CD4-positive, alpha-beta T cell treated with Interferon gamma for 1 hour (primary cell): ENCODE results near the gene POLD4.
A peak's percentile ranks its signal among the peaks of the same experiment; 100 is the strongest.

Experiments
- DNase-seq: peaks from one replicate; pipeline ENCODE4 v3.0.0-alpha.2; 2020

Gene POLD4

GRCh38 chr11:67387518-67387917, 34.2 kb upstream of the POLD4 start:
- DNase-seq, result no peak

GRCh38 chr11:67387069-67387468, 33.7 kb upstream of the POLD4 start:
- DNase-seq, result no peak

- DNase-seq, result no peak
These were observed 31.6 kb upstream of the POLD4 start for GRCh38 chr11:67384851-67385366.

DNA sequence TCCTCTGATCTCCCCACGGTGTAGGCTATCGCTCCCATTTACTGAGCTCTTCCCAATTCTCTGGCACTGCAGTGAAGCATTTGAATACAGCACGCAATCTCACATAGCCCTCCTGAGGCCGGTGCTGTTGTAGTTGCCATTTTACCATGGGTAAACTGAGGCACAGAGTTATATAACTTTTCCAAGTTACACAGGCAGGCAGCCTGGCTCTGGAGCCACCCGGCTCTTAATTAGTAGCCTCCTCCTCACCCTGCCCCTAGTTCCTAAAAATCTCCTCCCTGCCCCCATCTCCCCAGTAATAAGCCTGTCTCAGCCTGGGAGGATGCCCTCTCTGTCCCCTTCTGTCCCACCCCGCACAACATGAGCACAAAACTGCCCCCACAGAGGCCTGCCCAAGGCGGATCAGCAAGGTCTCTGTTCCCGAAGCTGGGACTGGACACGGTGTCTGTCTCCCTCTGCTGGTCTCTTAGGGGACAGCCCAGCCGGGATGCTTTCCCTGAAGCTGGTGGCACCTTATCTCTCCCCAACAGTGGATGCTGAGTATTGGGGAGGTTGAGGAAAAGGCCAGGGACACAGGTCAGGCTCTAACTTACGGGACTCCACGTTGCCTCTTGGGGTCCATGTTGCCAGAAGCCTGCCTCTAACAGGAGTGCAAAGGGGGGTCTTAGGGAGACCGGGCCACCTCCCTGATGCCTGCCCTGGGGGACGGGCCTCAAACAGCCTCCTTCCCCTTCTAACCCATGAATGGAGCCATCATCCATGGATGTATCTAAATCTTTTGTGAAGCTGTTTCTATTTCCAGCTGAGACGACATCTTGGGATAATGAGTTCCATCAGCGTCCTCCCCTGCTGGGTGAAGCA, 29.2 kb upstream of the POLD4 start:
- DNase-seq, result peak; percentile 81

DNA sequence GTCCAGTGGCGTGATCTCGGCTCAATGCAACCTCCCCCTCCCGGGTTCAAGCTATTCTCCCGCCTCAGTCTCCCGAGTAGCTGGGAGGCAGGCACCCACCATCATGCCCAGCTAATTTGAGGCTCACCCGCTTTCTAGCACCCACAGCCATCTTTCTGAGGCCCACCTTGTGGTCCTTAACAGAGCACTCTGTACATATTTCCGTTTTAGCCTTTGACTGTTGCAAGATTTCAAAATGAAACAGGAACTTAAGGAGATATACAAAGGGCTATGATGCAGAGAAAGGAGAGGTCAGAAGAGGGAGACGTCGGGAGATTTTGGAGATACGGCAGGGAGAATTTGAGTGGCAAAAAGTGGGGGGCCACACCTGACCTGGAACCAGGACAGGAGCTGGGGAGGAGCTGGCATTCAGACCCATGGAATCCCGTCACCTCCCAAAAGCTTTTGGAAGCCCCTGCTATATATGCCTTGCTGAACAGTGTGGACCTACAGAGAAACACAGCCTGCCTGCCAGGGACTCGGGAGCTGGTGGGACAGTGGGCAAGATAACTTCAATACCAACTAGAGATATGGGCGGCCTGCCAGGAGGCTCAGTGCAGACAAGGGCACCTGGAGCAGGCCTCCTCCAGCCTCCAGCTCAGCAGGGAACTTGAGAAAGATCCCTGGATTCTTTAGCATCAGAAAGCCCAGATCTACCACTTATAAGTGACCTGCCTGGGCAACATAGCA, 28.1 kb upstream of the POLD4 start:
- DNase-seq, result no peak

GRCh38 chr11:67379061-67380058, 26.0 kb upstream of the POLD4 start:
- DNase-seq, result no peak

DNA sequence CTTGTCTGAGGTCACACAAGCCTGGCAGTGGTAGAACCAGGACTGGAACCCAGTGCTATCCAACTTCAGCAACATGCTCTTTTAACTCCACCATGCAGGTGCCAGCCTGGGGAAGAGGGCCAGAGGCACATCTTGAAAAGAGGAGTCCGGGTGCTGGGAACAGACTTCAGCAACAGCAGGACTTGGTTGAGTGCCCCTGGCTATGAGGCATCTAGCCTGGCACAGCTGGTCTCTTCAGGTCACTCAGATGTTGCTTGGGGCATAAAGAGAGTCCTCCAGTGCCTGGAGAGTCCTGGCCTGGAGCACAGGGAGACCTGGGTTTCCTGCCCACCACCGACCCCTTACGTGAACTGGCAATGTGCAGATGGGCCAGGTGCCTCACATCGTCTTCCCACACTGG, 25.2 kb upstream of the POLD4 start:
- DNase-seq, result no peak

DNA sequence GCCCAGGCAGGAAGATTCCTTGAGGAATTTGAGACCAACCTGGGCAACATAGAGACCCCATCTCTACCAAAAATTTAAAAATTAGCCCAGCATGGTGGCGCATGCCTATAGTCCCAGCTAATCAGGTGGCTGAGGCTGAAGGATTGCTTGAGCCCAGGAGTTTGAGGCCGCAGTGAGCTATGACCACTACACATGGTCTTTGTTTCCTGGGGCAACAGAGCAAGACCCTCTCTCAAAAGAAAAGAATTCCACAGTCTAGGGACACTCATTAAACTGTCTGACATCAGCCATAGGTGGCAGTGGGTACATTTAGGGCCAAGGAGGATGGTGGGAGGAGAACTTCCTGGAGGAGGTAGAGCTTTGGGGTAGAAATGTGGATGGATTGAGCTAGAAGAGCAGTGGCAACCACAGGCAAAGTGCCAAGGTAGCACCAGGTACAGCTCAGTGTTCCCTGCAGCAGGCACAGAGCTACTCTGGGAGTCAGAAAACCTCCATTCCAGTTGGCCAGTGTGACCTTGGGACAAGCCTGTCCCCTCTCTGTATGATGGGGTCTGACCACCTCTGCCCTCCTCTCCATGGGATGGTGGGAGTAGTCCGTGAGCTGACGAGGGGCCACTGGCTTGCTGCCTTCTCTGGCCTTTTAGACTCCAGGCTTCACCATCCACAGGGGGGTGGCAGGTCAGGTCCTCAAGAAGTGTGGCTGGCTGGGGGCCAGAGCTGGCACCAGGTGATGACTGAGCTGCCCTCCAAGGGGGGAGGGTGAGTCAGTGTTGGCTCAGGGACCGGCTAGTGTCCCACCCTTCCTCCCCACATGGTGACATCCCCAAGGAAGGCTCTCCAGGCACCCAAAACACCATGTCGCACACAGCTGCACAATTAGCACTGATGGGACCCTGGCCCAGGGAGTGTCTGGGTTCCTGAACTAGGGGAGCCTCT, 23.8 kb upstream of the POLD4 start:
- DNase-seq, result no peak

- DNase-seq, result no peak
These were observed 22.9 kb upstream of the POLD4 start for GRCh38 chr11:67376063-67376820.

- no peak for DNase-seq
These were observed 22.1 kb upstream of the POLD4 start for GRCh38 chr11:67375320-67376055.

DNA sequence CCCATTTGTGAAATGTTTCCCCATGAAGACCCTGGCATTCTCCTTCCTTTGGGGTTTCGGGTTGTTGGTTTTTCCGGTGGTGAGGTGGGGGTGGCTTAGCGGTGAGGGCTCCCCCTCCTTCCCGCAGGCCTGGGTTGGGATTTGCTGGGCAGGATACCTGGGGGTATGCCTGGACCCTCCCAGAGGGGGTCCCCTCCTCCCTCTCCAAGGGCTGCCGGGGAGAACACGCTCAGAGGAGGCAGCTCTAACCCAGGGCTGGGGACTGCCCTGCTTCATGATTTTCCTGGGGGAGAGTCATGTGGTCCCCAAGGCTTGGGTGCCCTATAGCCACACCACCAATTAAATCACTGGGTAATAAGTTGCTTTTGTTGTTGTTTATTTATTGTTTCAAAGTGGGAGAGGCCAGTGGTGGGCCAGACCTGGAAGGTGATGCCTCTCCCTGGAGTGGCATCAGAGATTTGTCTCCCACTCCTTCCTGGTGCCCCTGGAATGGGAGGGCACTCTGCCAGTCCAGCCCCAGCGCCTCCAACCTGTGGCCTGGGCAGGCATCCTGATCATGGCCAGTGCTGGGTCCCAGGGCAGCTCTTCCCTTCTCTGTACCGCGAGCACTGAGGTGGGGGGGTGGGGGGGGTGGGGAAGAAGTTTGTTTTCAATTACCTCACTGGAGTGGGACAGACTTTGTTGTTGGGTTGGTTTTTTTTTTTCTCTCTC, 21.4 kb upstream of the POLD4 start:
- DNase-seq, result no peak

DNA sequence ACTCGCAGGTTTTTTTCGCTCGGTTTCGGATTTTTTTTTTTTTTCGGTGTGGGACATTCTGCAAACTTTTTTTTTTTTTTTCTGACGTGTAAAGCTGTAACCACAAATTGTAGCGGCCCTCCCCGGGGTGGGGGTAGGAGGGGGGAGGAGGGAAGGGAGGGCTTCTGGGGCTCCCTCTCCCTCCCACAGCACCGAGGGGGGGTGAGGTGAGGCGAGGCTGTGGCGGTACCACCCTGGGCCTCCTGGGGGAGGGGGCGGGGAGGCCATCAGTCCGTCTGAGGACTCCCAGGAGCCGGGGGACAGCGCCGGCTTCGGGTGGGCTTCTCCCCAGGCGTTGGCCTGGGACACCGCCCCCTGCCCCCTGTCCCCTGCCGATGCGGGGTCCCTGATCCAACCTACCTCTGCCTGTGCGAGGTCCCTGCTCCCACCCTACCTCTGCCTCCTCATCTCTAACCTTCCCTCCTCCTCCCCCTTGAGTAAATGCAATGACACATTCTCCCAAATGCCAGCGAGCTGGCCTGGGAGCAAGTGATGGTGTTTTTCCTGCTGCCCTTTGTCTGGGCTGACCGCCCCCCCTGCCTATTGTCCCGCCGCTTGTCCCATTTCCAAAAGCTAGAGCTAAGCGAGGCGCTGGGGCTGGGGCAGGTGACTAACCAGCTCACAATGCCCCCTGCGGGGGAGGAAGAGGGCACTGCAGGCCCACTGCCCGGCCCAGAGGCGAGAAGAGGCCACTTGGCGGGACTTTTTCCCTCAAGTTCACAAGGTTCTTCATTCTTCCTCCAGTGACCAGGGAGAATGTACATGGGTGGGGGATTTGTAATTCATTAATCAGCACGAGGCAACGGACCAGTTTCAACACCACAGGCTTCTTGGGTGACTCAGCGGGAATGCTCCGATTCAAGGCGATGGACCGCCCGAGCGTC, 20.6 kb upstream of the POLD4 start:
- DNase-seq, result peak; percentile 91

- peak; percentile 43 for DNase-seq
These were observed 19.8 kb upstream of the POLD4 start, which contains the start of gene CLCF1 for GRCh38 chr11:67372993-67373647. TSS of gene CLCF1 (minus strand) at chr11:67373598. CDS start at chr11:67373539, 59 bp downstream.

GRCh38 chr11:67372321-67372992, 19.1 kb upstream of the POLD4 start:
- DNase-seq, result no peak

DNA sequence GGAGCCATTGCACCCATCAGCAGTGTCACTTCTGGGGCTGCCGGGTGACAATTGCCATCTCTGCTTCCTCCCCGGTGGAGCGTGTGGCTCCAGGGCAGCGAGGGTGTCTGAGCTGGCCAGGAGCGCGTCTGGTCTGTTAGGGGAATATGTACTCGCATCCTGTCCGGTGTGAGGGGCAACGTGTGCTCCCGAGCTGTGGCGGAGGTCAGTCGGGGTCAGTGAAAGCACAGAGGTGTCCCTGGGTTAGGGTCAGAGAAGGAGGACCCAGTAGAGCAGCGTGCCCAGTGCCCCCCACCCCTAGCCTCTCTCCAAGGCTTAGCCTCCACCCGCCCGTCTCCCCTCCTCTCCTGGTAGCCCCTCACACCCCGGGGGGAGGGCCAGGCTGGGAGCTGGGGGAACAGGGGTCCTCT, 18.6 kb upstream of the POLD4 start:
- DNase-seq, result no peak

DNA sequence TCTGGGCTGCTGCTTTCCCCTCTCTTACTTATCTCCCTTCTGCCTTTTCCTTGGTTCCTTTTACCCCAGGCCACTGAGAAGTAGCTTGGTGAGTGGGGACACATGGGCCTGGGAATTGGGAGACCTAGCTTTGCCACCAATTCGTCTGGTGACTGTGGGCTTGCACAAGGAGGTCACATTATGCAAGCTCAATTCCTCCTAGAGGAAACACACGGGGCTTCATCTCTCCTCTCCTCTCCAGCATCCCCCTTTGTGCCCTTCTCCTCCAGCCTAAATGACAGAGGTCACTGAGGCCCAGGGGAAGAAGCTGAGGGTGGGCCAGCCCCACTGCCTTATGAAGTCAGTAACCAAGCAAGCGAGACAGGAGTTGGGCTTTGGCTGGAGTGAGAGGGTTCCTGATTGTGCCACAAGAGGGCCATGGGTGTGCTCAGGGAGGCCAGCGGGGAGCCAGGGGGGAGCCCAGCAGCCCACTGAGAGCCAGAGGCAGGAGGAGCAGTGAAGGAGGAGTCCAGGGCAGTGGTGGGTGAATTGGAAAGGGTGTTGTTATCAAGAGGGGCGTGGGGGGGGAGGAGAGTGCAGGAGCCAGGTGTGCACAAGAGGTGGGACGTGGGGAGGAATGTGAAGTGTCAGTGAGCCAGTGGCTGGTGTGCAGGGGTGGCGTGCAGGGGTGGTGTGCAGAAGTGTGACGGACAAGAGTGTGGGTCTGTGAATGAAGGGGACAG, 18.0 kb upstream of the POLD4 start:
- DNase-seq, result peak; percentile 37
